HEK293 (cell line): ENCODE results near the gene SIGLECL1.
A peak's percentile ranks its signal among the peaks of the same experiment; 100 is the strongest.

ENCODE experiments used
- CTCF ChIA-PET: fragments of 350-600 bp; formaldehyde crosslinking; extraction: SDS; loops from one replicate; lab custom pipeline; 2021; ENCODE audit warnings: antibody characterized with exemption; lab: Yijun Ruan, JAX
- POLR2A ChIA-PET: fragments of 300-600 bp; formaldehyde crosslinking; extraction: SDS; loops from one replicate; lab custom pipeline; 2020; ENCODE audit warnings: antibody characterized with exemption, inconsistent platforms; lab: Yijun Ruan, JAX
- H3K27ac ChIP-seq: fragments of 200-500 bp; sonication (Bioruptor generic); 2 replicates; pipeline ENCODE4 v1.5.1; 2014; ENCODE audit warnings: low read depth, low read length, control low read depth, inconsistent platforms; ENCODE audit errors: extremely low read depth
- H3K36me3 ChIP-seq, 2 experiments: fragments of 200-500 bp in 1 of 2; sonication (Bioruptor generic) in 1 of 2; 1 replicate in 1 of 2; 2 replicates in 1 of 2; pipeline ENCODE4 v1.5.1; 2014 to 2017; ENCODE audit warnings: inconsistent platforms in 2 of 2, low read length in 2 of 2; ENCODE audit not compliant: control insufficient read depth in 2 of 2, insufficient read depth in 1 of 2
- H3K4me1 ChIP-seq: fragments of 200-500 bp; sonication (Bioruptor generic); 2 replicates; pipeline ENCODE4 v1.5.1; 2014; ENCODE audit warnings: mild to moderate bottlenecking, low read length, inconsistent platforms; ENCODE audit not compliant: control insufficient read depth, insufficient read depth
- H3K4me3 ChIP-seq: 2 replicates; pipeline ENCODE4 v1.5.1; 2011; ENCODE audit warnings: low read depth, mild to moderate bottlenecking, control low read depth, low read length, moderate library complexity
- H3K9me3 ChIP-seq: fragments of 200-500 bp; sonication (Bioruptor generic); 2 replicates; pipeline ENCODE4 v1.5.1; 2014; ENCODE audit warnings: low read depth, low read length, inconsistent platforms; ENCODE audit not compliant: control insufficient read depth, insufficient read depth
- PATZ1 ChIP-seq: fragments of 450-650 bp; formaldehyde crosslinking; IDR thresholded peaks from 2 replicates; pipeline ENCODE4 v1.5.1; 2016; ENCODE audit warnings: missing biosample characterization, missing genetic modification characterization
- ZFP3 ChIP-seq: fragments of 450-650 bp; formaldehyde crosslinking; IDR thresholded peaks from 2 replicates; pipeline ENCODE4 v1.5.1; 2016; ENCODE audit warnings: low read depth, missing biosample characterization, missing genetic modification characterization
- ZNF133 ChIP-seq: fragments of 450-650 bp; formaldehyde crosslinking; IDR thresholded peaks from 2 replicates; pipeline ENCODE4 v1.5.1; 2016; ENCODE audit warnings: missing biosample characterization, missing genetic modification characterization
- ZNF423 ChIP-seq: fragments of 450-650 bp; formaldehyde crosslinking; IDR thresholded peaks from 2 replicates; pipeline ENCODE4 v1.5.1; 2016; ENCODE audit warnings: missing biosample characterization, missing genetic modification characterization
- ZNF707 ChIP-seq: fragments of 450-650 bp; formaldehyde crosslinking; IDR thresholded peaks from 2 replicates; pipeline ENCODE4 v1.5.1; 2016; ENCODE audit warnings: missing biosample characterization, missing genetic modification characterization
- ZNF791 ChIP-seq: fragments of 450-650 bp; formaldehyde crosslinking; IDR thresholded peaks from 2 replicates; pipeline ENCODE4 v1.5.1; 2016; ENCODE audit warnings: missing biosample characterization, missing genetic modification characterization

Gene SIGLECL1

GRCh38 chr19:51317968-51318367 is 67.1 kb downstream of the SIGLECL1 start:
- Histone ChIP-seq H3K4me3 (no peak overlapping the region), H3K4me1 (no peaks in the 10 kb centered on the region; the same call in 1 of the 2 replicates), H3K27ac (no peak overlapping the region), H3K9me3 (no peaks in the 10 kb centered on the region), H3K36me3 (no peaks in the 10 kb centered on the region; a peak in 1 of 3 replicates)
- no peak for TF ChIP-seq ZNF707 (tag by site-specific recombination)
- no peak for TF ChIP-seq ZNF791 (tag by site-specific recombination)
- peak; percentile 53 for TF ChIP-seq ZFP3
- TF ChIP-seq PATZ1 (tag by site-specific recombination), result no peak
- no peak for TF ChIP-seq ZNF423 (tag by site-specific recombination)
- TF ChIP-seq ZNF133 (tag by site-specific recombination), result no peak
- ChIA-PET CTCF (interaction anchor here (1.0 to 1.7 kb wide), 4 partner anchors 9 to 160 kb away, joined by 3 to 7 read pairs (median 3); no protein-coding TSS in a partner anchor), POLR2A (interaction anchor here (0.7 kb wide), 1 partner anchor 83 kb away, joined by 3 read pairs; no protein-coding TSS in a partner anchor)
